Progenitor cell of endocrine pancreas (in vitro differentiated cells): ENCODE measurements around the gene SLC22A12. TPM values are rescaled to one million over a fixed set of nuclear protein-coding genes. Genes with fewer than 3 reads are reported as not detected.

ENCODE experiments used
- DNase-seq: peaks from one replicate; pipeline ENCODE4 v3.0.0; 2021; ENCODE audit warnings: low spot score; ENCODE audit not compliant: unreplicated experiment
- H3K27ac Mint-ChIP-seq: 2 replicates; pipeline ENCODE4 v1.8.0; 2021; ENCODE audit warnings: mild to moderate bottlenecking, moderate library complexity, mixed read lengths
- H3K27me3 Mint-ChIP-seq: 2 replicates; pipeline ENCODE4 v1.8.0; 2021; ENCODE audit warnings: mixed read lengths
- H3K36me3 Mint-ChIP-seq: 2 replicates; pipeline ENCODE4 v1.8.0; 2022; ENCODE audit warnings: mixed read lengths; ENCODE audit not compliant: insufficient read depth
- H3K4me1 Mint-ChIP-seq: 2 replicates; pipeline ENCODE4 v1.8.0; 2021; ENCODE audit warnings: low read depth, mixed read lengths
- H3K4me3 Mint-ChIP-seq: 2 replicates; pipeline ENCODE4 v1.8.0; 2021; ENCODE audit warnings: low read depth, mild to moderate bottlenecking, moderate library complexity, mixed read lengths
- H3K9me3 Mint-ChIP-seq: 2 replicates; pipeline ENCODE4 v1.8.0; 2021; ENCODE audit warnings: low read depth, mixed read lengths
- CTCF ChIP-seq: fragments of 200-600 bp; sonication (generic); IDR thresholded peaks from one replicate; pipeline ENCODE4 v1.5.0; 2021; ENCODE audit warnings: antibody characterized with exemption, mild to moderate bottlenecking; ENCODE audit not compliant: unreplicated experiment
- total RNA-seq: library from RNA; stranded (reverse); gene quantifications from 2 replicates; pipeline ENCODE4 v1.2.1, GENCODE V29; 2021

The SLC22A12 gene
- total RNA-seq, 1 donor from 2014 or later, result not detected

GRCh38 chr11:64546176-64546575 is 44.8 kb upstream of the SLC22A12 start:
- DNase-seq, result no peak
- no peak for TF ChIP-seq CTCF
- H3K27me3 Mint-ChIP-seq, result peaks cover 38% of the 10 kb centered on the region
- no peaks in the 10 kb centered on the region for H3K36me3 Mint-ChIP-seq
- no peaks in the 10 kb centered on the region for H3K4me1 Mint-ChIP-seq
- no peak overlapping the region for H3K27ac Mint-ChIP-seq
- H3K4me3 Mint-ChIP-seq, result no peak overlapping the region
- H3K9me3 Mint-ChIP-seq, result peaks cover 11% of the 10 kb centered on the region

- no peak for TF ChIP-seq CTCF
- Mint-ChIP-seq H3K27ac (no peak overlapping the region), H3K4me3 (no peak overlapping the region), H3K36me3 (no peaks in the 10 kb centered on the region), H3K9me3 (peaks cover 11% of the 10 kb centered on the region), H3K4me1 (no peaks in the 10 kb centered on the region), H3K27me3 (peaks cover 37% of the 10 kb centered on the region)
- DNase-seq, result no peak
Observed at GRCh38 chr11:64546600-64546999, 44.4 kb upstream of the SLC22A12 start.

- Mint-ChIP-seq H3K27me3 (peaks cover 38% of the 10 kb centered on the region), H3K4me3 (no peak overlapping the region), H3K4me1 (peaks cover 3% of the 10 kb centered on the region), H3K36me3 (no peaks in the 10 kb centered on the region), H3K27ac (no peak overlapping the region), H3K9me3 (peaks cover 3% of the 10 kb centered on the region)
- TF ChIP-seq CTCF, result no peak
- DNase-seq, result no peak
Observed at GRCh38 chr11:64549969-64550368, 41.1 kb upstream of the SLC22A12 start.

GRCh38 chr11:64553554-64554201 is 37.3 kb upstream of the SLC22A12 start:
- H3K27me3 Mint-ChIP-seq, result peaks cover 21% of the 10 kb centered on the region
- H3K4me3 Mint-ChIP-seq, result no peak overlapping the region
- peak; percentile 58 for DNase-seq
- no peak overlapping the region for H3K27ac Mint-ChIP-seq
- peaks cover 15% of the 10 kb centered on the region for H3K4me1 Mint-ChIP-seq
- peak; percentile 97 for TF ChIP-seq CTCF
- no peaks in the 10 kb centered on the region for H3K9me3 Mint-ChIP-seq
- no peaks in the 10 kb centered on the region for H3K36me3 Mint-ChIP-seq

- H3K36me3 Mint-ChIP-seq, result no peaks in the 10 kb centered on the region
- H3K27ac Mint-ChIP-seq, result peak overlapping the region; percentile 89
- H3K4me1 Mint-ChIP-seq, result peaks cover 15% of the 10 kb centered on the region
- H3K27me3 Mint-ChIP-seq, result peaks cover 23% of the 10 kb centered on the region
- H3K9me3 Mint-ChIP-seq, result no peaks in the 10 kb centered on the region
- no peak for TF ChIP-seq CTCF
- no peak for DNase-seq
- H3K4me3 Mint-ChIP-seq, result no peak overlapping the region
Observed at GRCh38 chr11:64556044-64556720, 34.8 kb upstream of the SLC22A12 start.
